CD4-positive, alpha-beta T cell (primary cell): ENCODE data around the gene EQTN. TPM values are rescaled to one million over a fixed set of nuclear protein-coding genes. Genes with fewer than 3 reads are reported as not detected.

ENCODE experiments used
- ATAC-seq: fragments of 200-7000 bp; cut with Tn5 transposase; one replicate; pipeline ENCODE4 v1.10.0; 2022; ENCODE audit warnings: mild to moderate bottlenecking; ENCODE audit not compliant: poor library complexity
- CTCF ChIA-PET: fragments of 350-600 bp; sonication (Branson Sonifier 250); formaldehyde crosslinking; loops from one replicate; lab custom pipeline; 2021; ENCODE audit warnings: antibody characterized with exemption, inconsistent platforms; lab: Charles Lee
- POLR2A ChIA-PET: fragments of 350-600 bp; sonication (Branson Sonifier 250); formaldehyde crosslinking; loops from one replicate; lab custom pipeline; 2021; ENCODE audit warnings: antibody characterized with exemption, inconsistent platforms; lab: Charles Lee
- DNase-seq, 14 experiments: peaks; one replicate each; pipeline ENCODE4 v3.0.0-alpha.2; 2013 to 2020; ENCODE audit warnings: mixed read lengths in 2 of 14
- H3K27ac ChIP-seq, 2 donors: one replicate each; pipeline versions ENCODE4 v1.5.1 to v1.7.0; 2013; ENCODE audit warnings: low read length in 2 of 2, low read depth in 1 of 2, mild to moderate bottlenecking in 1 of 2
- H3K27me3 ChIP-seq, 2 experiments: 1 replicate in 1 of 2; 2 replicates in 1 of 2; pipeline versions ENCODE4 v1.6.1 to v1.7.0; 2013; ENCODE audit warnings: low read length in 2 of 2, control low read depth in 1 of 2, mild to moderate bottlenecking in 1 of 2, moderate library complexity in 1 of 2; ENCODE audit not compliant: insufficient read depth in 2 of 2, control insufficient read depth in 1 of 2
- H3K36me3 ChIP-seq: one replicate; pipeline ENCODE4 v1.6.1; 2013; ENCODE audit warnings: low read length, control low read depth; ENCODE audit not compliant: insufficient read depth
- H3K4me1 ChIP-seq: one replicate; pipeline ENCODE4 v1.6.1; 2013; ENCODE audit warnings: low read length, control low read depth; ENCODE audit not compliant: insufficient read depth
- H3K4me3 ChIP-seq: one replicate; pipeline ENCODE4 v1.5.1; 2013; ENCODE audit warnings: mild to moderate bottlenecking, low read length, moderate library complexity
- H3K9me3 ChIP-seq, 2 experiments: 1 replicate in 1 of 2; 2 replicates in 1 of 2; pipeline versions ENCODE4 v1.6.1 to v1.7.0; 2013; ENCODE audit warnings: low read length in 2 of 2, mild to moderate bottlenecking in 2 of 2, control low read depth in 1 of 2, moderate library complexity in 1 of 2; ENCODE audit not compliant: control insufficient read depth in 1 of 2, insufficient read depth in 1 of 2
- H3K27ac Mint-ChIP-seq: one replicate; pipeline ENCODE4 v1.8.0; 2020; ENCODE audit warnings: mixed read lengths
- H3K27me3 Mint-ChIP-seq: one replicate; pipeline ENCODE4 v1.8.0; 2021; ENCODE audit warnings: mixed read lengths
- H3K36me3 Mint-ChIP-seq: one replicate; pipeline ENCODE4 v1.8.0; 2021; ENCODE audit warnings: low read depth, mixed read lengths
- H3K4me1 Mint-ChIP-seq: one replicate; pipeline ENCODE4 v1.8.0; 2021; ENCODE audit warnings: low read depth, mixed read lengths
- H3K4me3 Mint-ChIP-seq: one replicate; pipeline ENCODE4 v1.8.0; 2020; ENCODE audit warnings: mild to moderate bottlenecking, mixed read lengths
- H3K9me3 Mint-ChIP-seq: one replicate; pipeline ENCODE4 v1.8.0; 2020; ENCODE audit warnings: mixed read lengths
- intact Hi-C, 2 experiments: fragments of 100-400 bp; cut with DNase I in 1 of 2; cut with micrococcal nuclease in 1 of 2; formaldehyde crosslinking; loops; one replicate each; pipeline versions ENCODE4 v1.15.1 to v1.9.0; 2023 to 2025; cut with DNase I, micrococcal nuclease
- total RNA-seq, 174 experiments: library from RNA in 2 of 174; stranded (reverse) in 2 of 174; gene quantifications; one replicate each; pipeline ENCODE4 v1.2.3 and lab custom pipeline; 2021 to 2026
- TF ChIP-seq, protein P1 (sequence below): fragments of 200-600 bp; IDR thresholded peaks from one replicate; pipeline ENCODE4 v1.8.0; 2022; ENCODE audit warnings: antibody characterized with exemption, mild to moderate bottlenecking

The EQTN gene
- total RNA-seq, 2 experiments from 2014 or later = not detected

DNA sequence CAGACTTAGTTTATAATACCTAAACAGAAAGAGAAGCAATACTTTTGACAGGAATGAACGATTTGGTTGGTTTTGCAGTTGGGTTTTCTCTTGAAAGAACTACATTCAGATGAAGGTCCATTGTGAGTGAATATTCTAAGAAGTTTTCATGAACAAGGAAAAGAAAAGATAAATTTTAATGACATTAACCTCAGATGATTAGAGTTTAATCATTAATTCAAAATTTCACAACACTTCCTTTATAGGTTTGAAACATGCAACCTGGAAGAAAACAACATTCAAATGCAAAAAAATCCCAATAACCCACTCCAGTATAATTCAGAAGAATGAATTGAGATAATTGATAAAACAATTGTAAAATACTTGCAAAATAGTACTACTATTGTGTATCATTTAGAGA is 23.8 kb downstream of the EQTN start:
- no peaks in the 10 kb centered on the region for H3K4me1 ChIP-seq
- ATAC-seq (no peak), DNase-seq (no peak)
- Mint-ChIP-seq H3K36me3 (no peaks in the 10 kb centered on the region), H3K9me3 (no peaks in the 10 kb centered on the region), H3K4me3 (no peak overlapping the region), H3K27ac (no peak overlapping the region), H3K4me1 (no peaks in the 10 kb centered on the region), H3K27me3 (no peaks in the 10 kb centered on the region)
- intact Hi-C loops = no loop called here
- H3K9me3 ChIP-seq = no peaks in the 10 kb centered on the region
- no peak overlapping the region for H3K27ac ChIP-seq
- TF ChIP-seq, protein P1, sequence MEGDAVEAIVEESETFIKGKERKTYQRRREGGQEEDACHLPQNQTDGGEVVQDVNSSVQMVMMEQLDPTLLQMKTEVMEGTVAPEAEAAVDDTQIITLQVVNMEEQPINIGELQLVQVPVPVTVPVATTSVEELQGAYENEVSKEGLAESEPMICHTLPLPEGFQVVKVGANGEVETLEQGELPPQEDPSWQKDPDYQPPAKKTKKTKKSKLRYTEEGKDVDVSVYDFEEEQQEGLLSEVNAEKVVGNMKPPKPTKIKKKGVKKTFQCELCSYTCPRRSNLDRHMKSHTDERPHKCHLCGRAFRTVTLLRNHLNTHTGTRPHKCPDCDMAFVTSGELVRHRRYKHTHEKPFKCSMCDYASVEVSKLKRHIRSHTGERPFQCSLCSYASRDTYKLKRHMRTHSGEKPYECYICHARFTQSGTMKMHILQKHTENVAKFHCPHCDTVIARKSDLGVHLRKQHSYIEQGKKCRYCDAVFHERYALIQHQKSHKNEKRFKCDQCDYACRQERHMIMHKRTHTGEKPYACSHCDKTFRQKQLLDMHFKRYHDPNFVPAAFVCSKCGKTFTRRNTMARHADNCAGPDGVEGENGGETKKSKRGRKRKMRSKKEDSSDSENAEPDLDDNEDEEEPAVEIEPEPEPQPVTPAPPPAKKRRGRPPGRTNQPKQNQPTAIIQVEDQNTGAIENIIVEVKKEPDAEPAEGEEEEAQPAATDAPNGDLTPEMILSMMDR = no peak
- CTCF ChIA-PET = no interaction called here
- no peaks in the 10 kb centered on the region for H3K36me3 ChIP-seq
- POLR2A ChIA-PET = no interaction called here
- H3K4me3 ChIP-seq = no peak overlapping the region
- no peaks in the 10 kb centered on the region for H3K27me3 ChIP-seq

DNA sequence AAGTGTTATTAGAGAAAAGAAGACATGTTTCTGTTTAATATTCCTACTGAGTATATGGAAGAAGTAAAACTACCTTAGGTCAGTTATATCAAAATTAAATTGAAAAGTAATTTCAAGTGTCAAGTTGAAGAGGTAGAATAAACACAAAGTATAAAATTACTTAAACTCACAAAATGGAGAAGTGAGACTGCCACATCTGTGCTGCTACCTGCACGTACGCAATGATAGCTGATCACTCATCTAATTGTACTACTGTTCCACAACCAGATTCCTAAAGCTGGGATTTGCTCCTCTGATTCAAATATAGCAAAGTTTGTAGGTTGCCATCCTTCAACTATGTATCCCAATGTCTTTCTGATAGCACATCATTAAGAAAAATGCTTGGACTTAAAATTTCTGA is 24.8 kb downstream of the EQTN start:
- Histone ChIP-seq H3K36me3 (no peaks in the 10 kb centered on the region), H3K9me3 (no peaks in the 10 kb centered on the region), H3K4me1 (no peaks in the 10 kb centered on the region), H3K27ac (no peak overlapping the region), H3K27me3 (no peaks in the 10 kb centered on the region), H3K4me3 (no peak overlapping the region)
- CTCF ChIA-PET = no interaction called here
- Mint-ChIP-seq H3K4me1 (no peaks in the 10 kb centered on the region), H3K9me3 (no peaks in the 10 kb centered on the region), H3K4me3 (no peak overlapping the region), H3K27me3 (no peaks in the 10 kb centered on the region), H3K36me3 (no peaks in the 10 kb centered on the region), H3K27ac (no peak overlapping the region)
- ATAC-seq (no peak), DNase-seq (no peak)
- TF ChIP-seq, protein P1 = no peak
- intact Hi-C loops = no loop called here
- POLR2A ChIA-PET = no interaction called here

DNA sequence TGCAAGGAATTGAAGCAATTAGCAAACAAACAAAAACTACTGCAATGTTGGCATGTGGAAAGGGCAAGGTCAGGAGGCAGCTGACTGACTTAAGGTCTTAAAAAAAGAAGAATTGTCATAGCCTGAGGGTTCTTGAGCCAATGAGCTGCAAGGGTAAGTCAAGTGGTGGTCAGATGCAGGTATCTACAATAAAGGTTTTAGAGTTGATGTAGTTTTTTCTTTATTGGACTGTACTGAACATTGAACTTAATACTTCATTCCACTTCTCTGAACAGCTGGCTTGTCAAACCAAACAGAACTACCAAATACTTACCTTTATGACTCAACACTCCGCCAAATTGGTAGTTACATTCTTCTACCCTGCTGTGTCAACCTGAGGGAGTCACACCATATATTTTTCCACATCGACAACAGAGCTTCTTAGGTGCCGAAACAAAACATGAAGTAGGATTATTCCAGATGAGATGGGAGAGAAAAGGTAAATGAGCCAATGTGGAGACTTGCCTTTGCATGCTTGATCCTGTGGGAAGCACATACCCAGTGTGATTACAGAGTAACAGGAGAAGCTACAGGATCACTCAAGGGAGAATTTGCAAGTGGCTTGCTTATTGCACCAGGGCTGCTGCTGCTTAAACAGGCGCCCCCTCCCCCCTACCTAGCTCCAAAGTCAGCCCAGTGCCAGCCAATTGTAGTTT is 35.3 kb downstream of the EQTN start:
- no peaks in the 10 kb centered on the region for H3K27me3 Mint-ChIP-seq
- no peak for DNase-seq

More for the DNA sequence above, 35.3 kb downstream of the EQTN start:
- Mint-ChIP-seq H3K4me3 (no peak overlapping the region), H3K36me3 (no peaks in the 10 kb centered on the region), H3K9me3 (no peaks in the 10 kb centered on the region), H3K4me1 (no peaks in the 10 kb centered on the region), H3K27ac (no peak overlapping the region)
- Histone ChIP-seq H3K9me3 (no peaks in the 10 kb centered on the region), H3K27me3 (no peaks in the 10 kb centered on the region), H3K36me3 (no peaks in the 10 kb centered on the region), H3K27ac (no peak overlapping the region), H3K4me3 (no peak overlapping the region), H3K4me1 (no peaks in the 10 kb centered on the region)
- ChIA-PET POLR2A (interaction anchor here (0.6 kb wide), 1 partner anchor 9 kb away, joined by 3 read pairs; no protein-coding TSS in a partner anchor), CTCF (no interaction called here)
- TF ChIP-seq, protein P1 = no peak
- ATAC-seq = no peak
- intact Hi-C loops = no loop called here
